CD14-positive monocyte (primary cell): ENCODE measurements around the gene CFAP97D1. TPM values are rescaled to one million over a fixed set of nuclear protein-coding genes. Genes with fewer than 3 reads are reported as not detected.
A peak's percentile ranks its signal among the peaks of the same experiment; 100 is the strongest.

ENCODE experiments used
- DNase-seq, 3 donors: peaks; one replicate each; pipeline ENCODE4 v3.0.0-alpha.2; 2011 to 2022
- H2AFZ ChIP-seq: 2 replicates; pipeline ENCODE4 v1.6.0; 2012; ENCODE audit warnings: mild to moderate bottlenecking, low read depth, low read length, inconsistent platforms; ENCODE audit not compliant: insufficient read depth, poor library complexity, severe bottlenecking
- H3K27ac ChIP-seq, 2 donors: 1 replicate in 1 of 2; 2 replicates in 1 of 2; pipeline ENCODE4 v1.5.1; 2012 to 2013; ENCODE audit warnings: low read length in 2 of 2, control low read depth in 1 of 2, inconsistent platforms in 1 of 2, low read depth in 1 of 2, mild to moderate bottlenecking in 1 of 2
- H3K27me3 ChIP-seq, 2 donors: one replicate each; pipeline versions ENCODE4 v1.6.0 to v1.6.1; 2011 to 2013; ENCODE audit warnings: low read length in 2 of 2; ENCODE audit not compliant: control insufficient read depth in 2 of 2, insufficient read depth in 2 of 2
- H3K36me3 ChIP-seq, 2 donors: replicated peaks in 1 of 2; 1 replicate in 1 of 2; 2 replicates in 1 of 2; pipeline versions ENCODE4 v1.5.1 to v1.6.1; 2012 to 2013; ENCODE audit warnings: low read length in 2 of 2, control low read depth in 1 of 2, inconsistent platforms in 1 of 2, mild to moderate bottlenecking in 1 of 2; ENCODE audit not compliant: insufficient read depth in 2 of 2, control insufficient read depth in 1 of 2
- H3K4me1 ChIP-seq, 2 donors: 1 replicate in 1 of 2; 2 replicates in 1 of 2; pipeline versions ENCODE4 v1.5.1 to v1.6.1; 2012 to 2013; ENCODE audit warnings: low read length in 2 of 2, control low read depth in 1 of 2, inconsistent platforms in 1 of 2, mild to moderate bottlenecking in 1 of 2, moderate library complexity in 1 of 2; ENCODE audit not compliant: insufficient read depth in 2 of 2, control insufficient read depth in 1 of 2
- H3K4me2 ChIP-seq: replicated peaks from 2 replicates; pipeline ENCODE3; 2012; ENCODE audit warnings: low read length, moderate library complexity, mild to moderate bottlenecking; ENCODE audit not compliant: poor library complexity, severe bottlenecking; ENCODE audit errors: extremely low read depth
- H3K4me3 ChIP-seq, 3 experiments: fragments of 200-600 bp in 1 of 3; sonication (generic) in 1 of 3; replicated peaks in 1 of 3; 1 replicate in 2 of 3; 2 replicates in 1 of 3; pipeline ENCODE4 v1.5.1; 2011 to 2013; ENCODE audit warnings: low read length in 3 of 3, mild to moderate bottlenecking in 3 of 3, control low read depth in 2 of 3, low read depth in 2 of 3, inconsistent platforms in 1 of 3, moderate library complexity in 1 of 3
- H3K79me2 ChIP-seq: 2 replicates; pipeline ENCODE4 v1.6.0; 2012; ENCODE audit warnings: mild to moderate bottlenecking, control low read depth, inconsistent platforms, low read length, moderate library complexity; ENCODE audit not compliant: insufficient read depth
- H3K9ac ChIP-seq: 2 replicates; pipeline ENCODE4 v1.6.0; 2017; ENCODE audit warnings: low read length, mild to moderate bottlenecking; ENCODE audit not compliant: insufficient read depth, poor library complexity, severe bottlenecking
- H3K9me3 ChIP-seq, 2 donors: replicated peaks in 1 of 2; 1 replicate in 1 of 2; 2 replicates in 1 of 2; pipeline versions ENCODE4 v1.5.1 to v1.6.1; 2012 to 2013; ENCODE audit warnings: low read length in 2 of 2, control low read depth in 1 of 2; ENCODE audit not compliant: control insufficient read depth in 1 of 2, insufficient read depth in 1 of 2
- H4K20me1 ChIP-seq: 2 replicates; pipeline ENCODE4 v1.6.0; 2012; ENCODE audit warnings: mild to moderate bottlenecking, low read length, control low read depth, moderate library complexity; ENCODE audit not compliant: insufficient read depth
- H3K27ac Mint-ChIP-seq, 7 donors: one replicate each; pipeline ENCODE4 v1.8.0; 2020; ENCODE audit warnings: mild to moderate bottlenecking in 7 of 7, mixed read lengths in 7 of 7, moderate library complexity in 6 of 7, inconsistent platforms in 2 of 7
- H3K27me3 Mint-ChIP-seq, 3 donors: one replicate each; pipeline ENCODE4 v1.8.0; 2021 to 2022; ENCODE audit warnings: low read depth in 3 of 3, mild to moderate bottlenecking in 3 of 3, mixed read lengths in 3 of 3, moderate library complexity in 3 of 3, inconsistent platforms in 1 of 3
- H3K36me3 Mint-ChIP-seq, 2 donors: one replicate each; pipeline ENCODE4 v1.8.0; 2020; ENCODE audit warnings: mixed read lengths in 2 of 2, inconsistent platforms in 1 of 2, mild to moderate bottlenecking in 1 of 2
- H3K4me1 Mint-ChIP-seq: one replicate; pipeline ENCODE4 v1.8.0; 2020; ENCODE audit warnings: mild to moderate bottlenecking, mixed read lengths
- H3K4me3 Mint-ChIP-seq, 2 donors: one replicate each; pipeline ENCODE4 v1.8.0; 2020; ENCODE audit warnings: mild to moderate bottlenecking in 2 of 2, mixed read lengths in 2 of 2, moderate library complexity in 1 of 2
- H3K9me3 Mint-ChIP-seq, 7 donors: one replicate each; pipeline ENCODE4 v1.8.0; 2020 to 2022; ENCODE audit warnings: mixed read lengths in 7 of 7, mild to moderate bottlenecking in 6 of 7, moderate library complexity in 6 of 7, inconsistent platforms in 2 of 7
- CTCF ChIP-seq: fragments of 200-600 bp; IDR thresholded peaks from one replicate; pipeline ENCODE4 v1.8.0; 2022; ENCODE audit warnings: antibody characterized with exemption, mild to moderate bottlenecking
- WGBS: methylation state at CpG from one replicate; pipeline ENCODE4 v1.1.5; 2013; ENCODE audit warnings: missing lambda C conversion rate; ENCODE audit not compliant: insufficient coverage; 5-methylcytosine and 5-hydroxymethylcytosine counted together
- intact Hi-C, 2 donors: fragments of 100-400 bp; cut with micrococcal nuclease; formaldehyde crosslinking; loops; one replicate each; pipeline versions ENCODE4 v1.15.0 to v1.15.1; 2023
- polyA plus RNA-seq, 3 donors: library from polyadenylated mRNA; depleted of rRNA in 1 of 3; unstranded in 2 of 3; stranded (reverse) in 1 of 3; fragments of 300-500 nt in 2 of 3; fragments of >200 nt in 1 of 3; fragmentation: Illumina TruSeq in 2 of 3; gene quantifications; 1 replicate in 2 of 3; 2 replicates in 1 of 3; pipeline ENCODE4 v1.2.3, GENCODE V29; 2012 to 2021

The CFAP97D1 gene
- polyA plus RNA-seq, 3 donors, result 0.07 TPM; not detected in 2

DNA sequence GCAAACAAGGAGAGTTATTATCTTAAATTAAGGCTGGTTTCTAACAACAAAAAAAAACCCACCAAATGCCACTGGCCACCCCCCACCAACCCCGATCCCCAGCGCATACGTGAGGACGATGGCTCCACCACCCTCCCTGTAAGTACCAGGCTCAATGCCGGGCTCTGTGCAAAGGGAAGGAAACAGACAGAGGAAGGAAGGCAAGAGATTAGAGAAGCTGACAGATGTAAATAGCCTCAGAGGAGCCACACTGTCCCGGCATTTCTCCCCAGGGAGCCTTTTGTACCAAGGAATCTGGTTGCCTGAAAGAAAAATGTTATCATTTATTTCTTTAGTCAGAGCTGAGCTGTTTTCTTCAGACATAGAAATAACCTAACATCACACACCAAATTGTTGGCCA, 34.7 kb upstream of the CFAP97D1 start:
- Histone ChIP-seq H3K79me2 (no peaks in the 10 kb centered on the region), H3K4me3 (no peak overlapping the region), H3K9ac (no peak overlapping the region), H3K9me3 (peaks cover 0 to 6% of the 10 kb centered on the region in 2 donors), H4K20me1 (no peaks in the 10 kb centered on the region), H3K4me2 (no peak overlapping the region), H3K36me3 (no peaks in the 10 kb centered on the region), H3K27me3 (peaks cover 0 to 14% of the 10 kb centered on the region in 2 donors), H3K27ac (no peak overlapping the region), H2AFZ (no peak overlapping the region), H3K4me1 (peaks cover 18 to 27% of the 10 kb centered on the region in 2 donors)
- no peak for DNase-seq
- Mint-ChIP-seq H3K27ac (peak overlapping the region in 2 of 7 donors; percentile 2 to 41), H3K36me3 (no peaks in the 10 kb centered on the region), H3K4me1 (peaks cover 37% of the 10 kb centered on the region), H3K9me3 (peaks cover 6 to 12% (median 8%) of the 10 kb centered on the region in 7 donors), H3K4me3 (peak overlapping the region in 1 of 2 donors; percentile 53), H3K27me3 (peaks cover 26 to 39% (median 37%) of the 10 kb centered on the region in 3 donors)
- intact Hi-C loops, result no loop called here
- no peak for TF ChIP-seq CTCF
- WGBS, result no CpG with 5 or more reads among the region's 6 CpGs

DNA sequence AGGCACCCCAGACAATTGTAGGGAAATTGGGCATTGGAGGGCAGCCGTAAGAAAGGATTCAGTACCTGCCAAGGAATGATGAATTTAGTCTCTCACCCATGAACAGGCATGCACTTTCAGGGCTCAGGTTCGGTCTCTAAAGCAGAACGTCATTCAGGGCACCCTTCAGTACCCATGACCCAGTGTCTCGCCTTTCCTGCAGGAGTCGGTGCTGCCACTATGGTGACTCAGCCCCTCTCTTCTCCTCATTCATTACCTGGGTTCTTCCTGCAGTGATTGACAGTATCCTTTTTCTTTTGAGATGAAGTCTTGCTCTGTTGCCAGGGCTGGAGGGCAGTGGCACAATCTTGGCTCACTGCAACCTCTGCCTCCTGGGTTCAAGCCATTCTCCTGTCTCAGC, 30.1 kb upstream of the CFAP97D1 start:
- Mint-ChIP-seq H3K4me3 (no peak overlapping the region), H3K27ac (peak overlapping the region in 2 of 7 donors; percentile 26 to 36), H3K4me1 (peaks cover 33% of the 10 kb centered on the region), H3K27me3 (peaks cover 31 to 49% (median 43%) of the 10 kb centered on the region in 3 donors), H3K9me3 (peaks cover 0 to 1% (median 0%) of the 10 kb centered on the region in 7 donors), H3K36me3 (peaks cover 0 to 2% of the 10 kb centered on the region in 2 donors)
- no peak overlapping the region for H3K4me2 ChIP-seq
- no peak overlapping the region for H3K4me3 ChIP-seq
- intact Hi-C loops, result no loop called here
- DNase-seq, result no peak
- H3K79me2 ChIP-seq, result no peaks in the 10 kb centered on the region
- no peaks in the 10 kb centered on the region for H3K36me3 ChIP-seq
- no peak for TF ChIP-seq CTCF
- H3K9ac ChIP-seq, result no peak overlapping the region
- no peaks in the 10 kb centered on the region for H4K20me1 ChIP-seq
- 59% methylated on average over 4 of the region's 5 CpGs for WGBS
- H3K4me1 ChIP-seq, result peaks cover 16 to 23% of the 10 kb centered on the region in 2 donors
- H2AFZ ChIP-seq, result peak overlapping the region; percentile 11
- no peaks in the 10 kb centered on the region for H3K9me3 ChIP-seq
- H3K27ac ChIP-seq, result no peak overlapping the region
- H3K27me3 ChIP-seq, result peaks cover 9 to 18% of the 10 kb centered on the region in 2 donors
